ENCODE measurements around the gene KCNJ5. TPM values are rescaled to one million over a fixed set of nuclear protein-coding genes. Genes with fewer than 3 reads are reported as not detected.

Gene KCNJ5
- total RNA-seq, 1 experiment from 2014 or later = not detected

DNA sequence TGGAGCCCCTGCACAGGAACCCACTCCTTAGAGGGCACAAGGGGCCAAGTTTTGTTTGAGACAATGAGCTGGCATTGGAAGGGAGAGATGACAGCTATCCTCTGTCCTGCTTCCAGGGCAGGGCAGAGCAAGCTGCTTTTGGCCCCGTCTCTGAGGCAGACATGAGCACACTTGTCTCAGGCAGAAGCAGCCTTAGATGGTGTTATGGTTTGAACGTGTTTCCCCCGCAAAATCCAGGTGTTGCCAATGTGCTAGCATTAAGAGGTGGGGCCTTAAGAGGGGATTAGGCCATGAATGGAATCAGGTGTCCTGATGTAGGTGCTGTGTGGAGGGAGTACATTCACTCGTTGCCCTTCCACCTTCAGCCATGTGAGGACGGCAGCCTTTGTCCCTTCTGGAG lies 49.0 kb downstream of the KCNJ5 start:
- Histone ChIP-seq H3K4me1 (no peaks in the 10 kb centered on the region), H3K4me3 (ENCODE audit: low read depth, low read length) (no peak overlapping the region), H3K36me3 (ENCODE audit: control insufficient read depth, insufficient read depth, low read length) (no peaks in the 10 kb centered on the region), H3K27me3 (replicated peaks; ENCODE audit: control insufficient read depth, insufficient read depth, low read length) (peaks cover 7% of the 10 kb centered on the region), H3K9me3 (no peaks in the 10 kb centered on the region)
- Mint-ChIP-seq H3K27ac (ENCODE audit: unreplicated experiment) (no peak overlapping the region), H3K9me3 (ENCODE audit: unreplicated experiment) (no peaks in the 10 kb centered on the region), H3K4me3 (ENCODE audit: unreplicated experiment) (no peak overlapping the region), H3K36me3 (ENCODE audit: insufficient read depth, unreplicated experiment) (no peaks in the 10 kb centered on the region), H3K4me1 (ENCODE audit: low read depth, unreplicated experiment) (no peaks in the 10 kb centered on the region), H3K27me3 (ENCODE audit: insufficient read depth, unreplicated experiment) (peaks cover 5% of the 10 kb centered on the region)
- intact Hi-C loops (cut with micrococcal nuclease; ENCODE audit: unreplicated experiment) = no loop called here
- CTCF ChIA-PET = no interaction called here
- POLR2A ChIA-PET = no interaction called here
- BruUV-seq (replicated peaks) = no TSS peak
- DNase-seq = no peak
- TF ChIP-seq, protein P1, sequence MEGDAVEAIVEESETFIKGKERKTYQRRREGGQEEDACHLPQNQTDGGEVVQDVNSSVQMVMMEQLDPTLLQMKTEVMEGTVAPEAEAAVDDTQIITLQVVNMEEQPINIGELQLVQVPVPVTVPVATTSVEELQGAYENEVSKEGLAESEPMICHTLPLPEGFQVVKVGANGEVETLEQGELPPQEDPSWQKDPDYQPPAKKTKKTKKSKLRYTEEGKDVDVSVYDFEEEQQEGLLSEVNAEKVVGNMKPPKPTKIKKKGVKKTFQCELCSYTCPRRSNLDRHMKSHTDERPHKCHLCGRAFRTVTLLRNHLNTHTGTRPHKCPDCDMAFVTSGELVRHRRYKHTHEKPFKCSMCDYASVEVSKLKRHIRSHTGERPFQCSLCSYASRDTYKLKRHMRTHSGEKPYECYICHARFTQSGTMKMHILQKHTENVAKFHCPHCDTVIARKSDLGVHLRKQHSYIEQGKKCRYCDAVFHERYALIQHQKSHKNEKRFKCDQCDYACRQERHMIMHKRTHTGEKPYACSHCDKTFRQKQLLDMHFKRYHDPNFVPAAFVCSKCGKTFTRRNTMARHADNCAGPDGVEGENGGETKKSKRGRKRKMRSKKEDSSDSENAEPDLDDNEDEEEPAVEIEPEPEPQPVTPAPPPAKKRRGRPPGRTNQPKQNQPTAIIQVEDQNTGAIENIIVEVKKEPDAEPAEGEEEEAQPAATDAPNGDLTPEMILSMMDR (IDR thresholded peaks at IDR 0.05; ENCODE audit: insufficient read depth in 1 of 2, low read depth in 1 of 2, low read length in 1 of 2, severe bottlenecking in 1 of 2, unreplicated experiment in 1 of 2) = no peak

DNA sequence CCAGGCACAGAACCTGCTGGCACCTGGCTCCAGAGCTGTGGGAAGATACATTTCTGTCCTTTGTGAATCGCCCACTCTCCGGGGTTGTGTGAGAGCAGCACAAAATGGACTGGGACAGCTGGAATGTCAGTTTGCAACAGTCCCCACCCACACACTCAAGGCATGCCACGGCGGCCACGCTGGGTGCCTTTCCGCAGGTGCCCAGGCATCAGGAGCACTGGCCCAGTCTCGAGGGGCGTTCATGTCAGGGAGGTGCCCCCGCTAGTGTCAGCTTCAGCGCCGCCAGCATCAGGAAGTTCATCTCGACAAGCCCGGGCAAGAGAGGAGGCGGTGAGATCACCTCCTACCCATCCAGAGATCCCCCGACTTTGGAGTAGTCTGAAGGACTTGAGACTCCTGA lies 49.4 kb downstream of the KCNJ5 start:
- Mint-ChIP-seq H3K4me1 (ENCODE audit: low read depth, unreplicated experiment) (no peaks in the 10 kb centered on the region), H3K27me3 (ENCODE audit: insufficient read depth, unreplicated experiment) (peaks cover 5% of the 10 kb centered on the region), H3K4me3 (ENCODE audit: unreplicated experiment) (no peak overlapping the region), H3K27ac (ENCODE audit: unreplicated experiment) (no peak overlapping the region), H3K9me3 (ENCODE audit: unreplicated experiment) (no peaks in the 10 kb centered on the region), H3K36me3 (ENCODE audit: insufficient read depth, unreplicated experiment) (no peaks in the 10 kb centered on the region)
- CTCF ChIA-PET = interaction anchor here (1.1 kb wide), 2 partner anchors 16 to 54 kb away, joined by 3 read pairs; no protein-coding TSS in a partner anchor
- intact Hi-C loops (cut with micrococcal nuclease; ENCODE audit: unreplicated experiment) = no loop called here
- POLR2A ChIA-PET = no interaction called here
- no peaks in the 10 kb centered on the region for H3K4me1 ChIP-seq
- TF ChIP-seq, protein P1 (IDR thresholded peaks at IDR 0.05; ENCODE audit: insufficient read depth in 1 of 2, low read depth in 1 of 2, low read length in 1 of 2, severe bottlenecking in 1 of 2, unreplicated experiment in 1 of 2) = no peak
- no peaks in the 10 kb centered on the region for H3K36me3 ChIP-seq (ENCODE audit: control insufficient read depth, insufficient read depth, low read length)
- H3K9me3 ChIP-seq = no peaks in the 10 kb centered on the region
- no peak for DNase-seq
- BruUV-seq (replicated peaks) = no TSS peak
- H3K27me3 ChIP-seq (replicated peaks; ENCODE audit: control insufficient read depth, insufficient read depth, low read length) = peaks cover 7% of the 10 kb centered on the region
- no peak overlapping the region for H3K4me3 ChIP-seq (ENCODE audit: low read depth, low read length)

DNA sequence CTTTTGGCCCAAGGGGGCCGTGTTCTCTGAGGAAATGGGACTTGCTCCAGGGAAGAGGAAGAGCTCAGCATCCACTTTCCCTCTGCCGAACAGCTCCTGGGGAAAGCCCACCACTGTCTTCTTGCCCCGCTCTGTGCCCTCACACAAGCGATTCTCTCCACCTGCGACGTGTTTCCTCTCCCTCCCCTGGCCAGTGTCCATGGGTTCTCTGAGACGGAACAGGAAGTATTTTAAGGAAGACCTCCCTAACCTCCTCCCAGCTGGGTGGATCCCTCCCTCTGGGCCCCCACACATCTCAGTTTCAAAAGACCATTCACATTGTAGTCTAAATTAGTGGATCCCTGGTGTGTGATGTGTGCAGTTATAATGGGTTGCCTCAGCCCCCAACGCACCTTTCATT lies 50.0 kb downstream of the KCNJ5 start:
- Mint-ChIP-seq H3K4me1 (ENCODE audit: low read depth, unreplicated experiment) (no peaks in the 10 kb centered on the region), H3K36me3 (ENCODE audit: insufficient read depth, unreplicated experiment) (no peaks in the 10 kb centered on the region), H3K27ac (ENCODE audit: unreplicated experiment) (no peak overlapping the region), H3K27me3 (ENCODE audit: insufficient read depth, unreplicated experiment) (peaks cover 5% of the 10 kb centered on the region), H3K4me3 (ENCODE audit: unreplicated experiment) (no peak overlapping the region), H3K9me3 (ENCODE audit: unreplicated experiment) (no peaks in the 10 kb centered on the region)
- no TSS peak for BruUV-seq (replicated peaks)
- no peaks in the 10 kb centered on the region for H3K4me1 ChIP-seq
- DNase-seq = no peak
- no peaks in the 10 kb centered on the region for H3K36me3 ChIP-seq (ENCODE audit: control insufficient read depth, insufficient read depth, low read length)
- H3K9me3 ChIP-seq = no peaks in the 10 kb centered on the region
- TF ChIP-seq, protein P1 (IDR thresholded peaks at IDR 0.05; ENCODE audit: insufficient read depth in 1 of 2, low read depth in 1 of 2, low read length in 1 of 2, severe bottlenecking in 1 of 2, unreplicated experiment in 1 of 2) = no peak
- H3K4me3 ChIP-seq (ENCODE audit: low read depth, low read length) = no peak overlapping the region
- H3K27me3 ChIP-seq (replicated peaks; ENCODE audit: control insufficient read depth, insufficient read depth, low read length) = peaks cover 7% of the 10 kb centered on the region
- ChIA-PET POLR2A (no interaction called here), CTCF (interaction anchor here (1.1 kb wide), 2 partner anchors 16 to 55 kb away, joined by 3 read pairs; no protein-coding TSS in a partner anchor)
- intact Hi-C loops (cut with micrococcal nuclease; ENCODE audit: unreplicated experiment) = no loop called here
